ENCODE results near the gene CENPM. TPM values are rescaled to one million over a fixed set of nuclear protein-coding genes. Genes with fewer than 3 reads are reported as not detected.

The CENPM gene
- polyA plus RNA-seq, 1 of the 3 experiments (the other 2 are of a cell fraction), result 15.6 TPM

DNA sequence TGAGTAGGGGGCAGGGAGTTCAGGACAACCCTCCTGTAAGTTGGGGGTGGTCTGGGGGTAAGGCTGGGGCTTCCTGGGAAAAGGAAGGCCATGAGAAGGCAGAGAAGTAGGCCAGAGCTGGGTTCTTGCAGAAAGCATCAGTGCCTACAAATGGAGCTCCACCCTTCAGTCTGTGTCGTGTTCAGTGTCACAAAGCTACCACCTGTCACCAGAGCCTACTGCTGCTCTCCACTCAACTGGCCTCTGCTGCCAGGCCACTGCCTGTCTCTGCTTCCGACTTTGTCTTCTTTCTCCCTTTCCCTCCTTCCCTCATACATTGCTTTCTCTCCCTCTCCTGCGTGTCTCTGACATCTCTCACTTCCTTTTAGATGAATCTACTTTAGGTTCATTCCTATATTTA is 48.3 kb upstream of the CENPM start:
- no peaks in the 10 kb centered on the region for H3K27me3 ChIP-seq (ENCODE audit: insufficient read depth)
- H3K9me3 ChIP-seq, result no peaks in the 10 kb centered on the region
- no peaks in the 10 kb centered on the region for H3K79me2 ChIP-seq (ENCODE audit: insufficient read depth)
- ChIA-PET CTCF (no interaction called here), POLR2A (no interaction called here)
- H3K9ac ChIP-seq, result no peak overlapping the region
- no peak overlapping the region for H3K27ac ChIP-seq (ENCODE audit: low read depth in 2 of 2, low read length in 1 of 2)
- no peak for DNase-seq
- H2AFZ ChIP-seq (ENCODE audit: low read depth), result no peak overlapping the region
- no peaks in the 10 kb centered on the region for H3K36me3 ChIP-seq (replicated peaks in 1 of 2; ENCODE audit: control insufficient read depth in 1 of 2, insufficient read depth in 2 of 2, low read length in 1 of 2)
- no peaks in the 10 kb centered on the region for H3F3A ChIP-seq (replicated peaks; ENCODE audit: insufficient read depth)
- H3K4me1 ChIP-seq (ENCODE audit: control insufficient read depth in 1 of 2, insufficient read depth in 2 of 2, low read depth in 1 of 2, low read length in 1 of 2), result no peaks in the 10 kb centered on the region; a peak in 1 of 4 replicates
- 33% methylated on average over 2 of the region's 3 CpGs for WGBS (ENCODE audit: low lambda C conversion rate)
- no peak overlapping the region for H3K4me2 ChIP-seq
- no peaks in the 10 kb centered on the region for H3K9me2 ChIP-seq
- TF ChIP-seq, protein P1, sequence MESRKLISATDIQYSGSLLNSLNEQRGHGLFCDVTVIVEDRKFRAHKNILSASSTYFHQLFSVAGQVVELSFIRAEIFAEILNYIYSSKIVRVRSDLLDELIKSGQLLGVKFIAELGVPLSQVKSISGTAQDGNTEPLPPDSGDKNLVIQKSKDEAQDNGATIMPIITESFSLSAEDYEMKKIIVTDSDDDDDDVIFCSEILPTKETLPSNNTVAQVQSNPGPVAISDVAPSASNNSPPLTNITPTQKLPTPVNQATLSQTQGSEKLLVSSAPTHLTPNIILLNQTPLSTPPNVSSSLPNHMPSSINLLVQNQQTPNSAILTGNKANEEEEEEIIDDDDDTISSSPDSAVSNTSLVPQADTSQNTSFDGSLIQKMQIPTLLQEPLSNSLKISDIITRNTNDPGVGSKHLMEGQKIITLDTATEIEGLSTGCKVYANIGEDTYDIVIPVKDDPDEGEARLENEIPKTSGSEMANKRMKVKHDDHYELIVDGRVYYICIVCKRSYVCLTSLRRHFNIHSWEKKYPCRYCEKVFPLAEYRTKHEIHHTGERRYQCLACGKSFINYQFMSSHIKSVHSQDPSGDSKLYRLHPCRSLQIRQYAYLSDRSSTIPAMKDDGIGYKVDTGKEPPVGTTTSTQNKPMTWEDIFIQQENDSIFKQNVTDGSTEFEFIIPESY (IDR thresholded peaks at IDR 0.05; ENCODE audit: borderline replicate concordance, low read depth), result no peak
- TF ChIP-seq, protein P2, sequence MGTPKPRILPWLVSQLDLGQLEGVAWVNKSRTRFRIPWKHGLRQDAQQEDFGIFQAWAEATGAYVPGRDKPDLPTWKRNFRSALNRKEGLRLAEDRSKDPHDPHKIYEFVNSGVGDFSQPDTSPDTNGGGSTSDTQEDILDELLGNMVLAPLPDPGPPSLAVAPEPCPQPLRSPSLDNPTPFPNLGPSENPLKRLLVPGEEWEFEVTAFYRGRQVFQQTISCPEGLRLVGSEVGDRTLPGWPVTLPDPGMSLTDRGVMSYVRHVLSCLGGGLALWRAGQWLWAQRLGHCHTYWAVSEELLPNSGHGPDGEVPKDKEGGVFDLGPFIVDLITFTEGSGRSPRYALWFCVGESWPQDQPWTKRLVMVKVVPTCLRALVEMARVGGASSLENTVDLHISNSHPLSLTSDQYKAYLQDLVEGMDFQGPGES (IDR thresholded peaks at IDR 0.05; ENCODE audit: low read depth, low read length), result no peak
- TF ChIP-seq SMC3 (IDR thresholded peaks at IDR 0.05; ENCODE audit: low read depth, low read length) (no peak), MEF2A (IDR thresholded peaks at IDR 0.05; ENCODE audit: borderline replicate concordance, low read depth) (no peak), NRF1 (IDR thresholded peaks at IDR 0.05; ENCODE audit: low read depth, low read length) (no peak), FOSL2 (IDR thresholded peaks at IDR 0.05; ENCODE audit: borderline replicate concordance, low read depth) (no peak), GABPA (IDR thresholded peaks at IDR 0.05; ENCODE audit: low read depth) (no peak), TCF12 (IDR thresholded peaks at IDR 0.05) (no peak), RFX5 (IDR thresholded peaks at IDR 0.05; ENCODE audit: low read length) (no peak), EP300 (IDR thresholded peaks at IDR 0.05; ENCODE audit: borderline replicate concordance in 1 of 2, low read depth in 1 of 2, low read length in 1 of 2) (no peak), JUND (IDR thresholded peaks at IDR 0.05) (no peak), SIN3A (IDR thresholded peaks at IDR 0.05; ENCODE audit: borderline replicate concordance, low read depth, low read length) (no peak)
- TF ChIP-seq, protein P3, sequence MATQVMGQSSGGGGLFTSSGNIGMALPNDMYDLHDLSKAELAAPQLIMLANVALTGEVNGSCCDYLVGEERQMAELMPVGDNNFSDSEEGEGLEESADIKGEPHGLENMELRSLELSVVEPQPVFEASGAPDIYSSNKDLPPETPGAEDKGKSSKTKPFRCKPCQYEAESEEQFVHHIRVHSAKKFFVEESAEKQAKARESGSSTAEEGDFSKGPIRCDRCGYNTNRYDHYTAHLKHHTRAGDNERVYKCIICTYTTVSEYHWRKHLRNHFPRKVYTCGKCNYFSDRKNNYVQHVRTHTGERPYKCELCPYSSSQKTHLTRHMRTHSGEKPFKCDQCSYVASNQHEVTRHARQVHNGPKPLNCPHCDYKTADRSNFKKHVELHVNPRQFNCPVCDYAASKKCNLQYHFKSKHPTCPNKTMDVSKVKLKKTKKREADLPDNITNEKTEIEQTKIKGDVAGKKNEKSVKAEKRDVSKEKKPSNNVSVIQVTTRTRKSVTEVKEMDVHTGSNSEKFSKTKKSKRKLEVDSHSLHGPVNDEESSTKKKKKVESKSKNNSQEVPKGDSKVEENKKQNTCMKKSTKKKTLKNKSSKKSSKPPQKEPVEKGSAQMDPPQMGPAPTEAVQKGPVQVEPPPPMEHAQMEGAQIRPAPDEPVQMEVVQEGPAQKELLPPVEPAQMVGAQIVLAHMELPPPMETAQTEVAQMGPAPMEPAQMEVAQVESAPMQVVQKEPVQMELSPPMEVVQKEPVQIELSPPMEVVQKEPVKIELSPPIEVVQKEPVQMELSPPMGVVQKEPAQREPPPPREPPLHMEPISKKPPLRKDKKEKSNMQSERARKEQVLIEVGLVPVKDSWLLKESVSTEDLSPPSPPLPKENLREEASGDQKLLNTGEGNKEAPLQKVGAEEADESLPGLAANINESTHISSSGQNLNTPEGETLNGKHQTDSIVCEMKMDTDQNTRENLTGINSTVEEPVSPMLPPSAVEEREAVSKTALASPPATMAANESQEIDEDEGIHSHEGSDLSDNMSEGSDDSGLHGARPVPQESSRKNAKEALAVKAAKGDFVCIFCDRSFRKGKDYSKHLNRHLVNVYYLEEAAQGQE (IDR thresholded peaks at IDR 0.05; ENCODE audit: low read depth, low read length), result no peak
- TF ChIP-seq, protein P4, sequence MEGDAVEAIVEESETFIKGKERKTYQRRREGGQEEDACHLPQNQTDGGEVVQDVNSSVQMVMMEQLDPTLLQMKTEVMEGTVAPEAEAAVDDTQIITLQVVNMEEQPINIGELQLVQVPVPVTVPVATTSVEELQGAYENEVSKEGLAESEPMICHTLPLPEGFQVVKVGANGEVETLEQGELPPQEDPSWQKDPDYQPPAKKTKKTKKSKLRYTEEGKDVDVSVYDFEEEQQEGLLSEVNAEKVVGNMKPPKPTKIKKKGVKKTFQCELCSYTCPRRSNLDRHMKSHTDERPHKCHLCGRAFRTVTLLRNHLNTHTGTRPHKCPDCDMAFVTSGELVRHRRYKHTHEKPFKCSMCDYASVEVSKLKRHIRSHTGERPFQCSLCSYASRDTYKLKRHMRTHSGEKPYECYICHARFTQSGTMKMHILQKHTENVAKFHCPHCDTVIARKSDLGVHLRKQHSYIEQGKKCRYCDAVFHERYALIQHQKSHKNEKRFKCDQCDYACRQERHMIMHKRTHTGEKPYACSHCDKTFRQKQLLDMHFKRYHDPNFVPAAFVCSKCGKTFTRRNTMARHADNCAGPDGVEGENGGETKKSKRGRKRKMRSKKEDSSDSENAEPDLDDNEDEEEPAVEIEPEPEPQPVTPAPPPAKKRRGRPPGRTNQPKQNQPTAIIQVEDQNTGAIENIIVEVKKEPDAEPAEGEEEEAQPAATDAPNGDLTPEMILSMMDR (IDR thresholded peaks at IDR 0.05), result no peak
- TF ChIP-seq, protein P5, sequence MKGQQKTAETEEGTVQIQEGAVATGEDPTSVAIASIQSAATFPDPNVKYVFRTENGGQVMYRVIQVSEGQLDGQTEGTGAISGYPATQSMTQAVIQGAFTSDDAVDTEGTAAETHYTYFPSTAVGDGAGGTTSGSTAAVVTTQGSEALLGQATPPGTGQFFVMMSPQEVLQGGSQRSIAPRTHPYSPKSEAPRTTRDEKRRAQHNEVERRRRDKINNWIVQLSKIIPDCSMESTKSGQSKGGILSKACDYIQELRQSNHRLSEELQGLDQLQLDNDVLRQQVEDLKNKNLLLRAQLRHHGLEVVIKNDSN (IDR thresholded peaks at IDR 0.05; ENCODE audit: borderline replicate concordance, low read depth), result no peak
- TF ChIP-seq, protein P6, sequence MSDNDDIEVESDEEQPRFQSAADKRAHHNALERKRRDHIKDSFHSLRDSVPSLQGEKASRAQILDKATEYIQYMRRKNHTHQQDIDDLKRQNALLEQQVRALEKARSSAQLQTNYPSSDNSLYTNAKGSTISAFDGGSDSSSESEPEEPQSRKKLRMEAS (IDR thresholded peaks at IDR 0.05; ENCODE audit: low read depth), result no peak
- no peaks in the 10 kb centered on the region for H4K20me1 ChIP-seq (ENCODE audit: insufficient read depth)
- H3K4me3 ChIP-seq (ENCODE audit: low read depth in 2 of 2, low read length in 1 of 2), result no peak overlapping the region
